NCI-H226 (cell line): ENCODE measurements around the gene MMP14.

Source experiments
- DNase-seq: peaks from one replicate; pipeline ENCODE4 v3.0.0-alpha.2; 2015

The MMP14 gene

DNA sequence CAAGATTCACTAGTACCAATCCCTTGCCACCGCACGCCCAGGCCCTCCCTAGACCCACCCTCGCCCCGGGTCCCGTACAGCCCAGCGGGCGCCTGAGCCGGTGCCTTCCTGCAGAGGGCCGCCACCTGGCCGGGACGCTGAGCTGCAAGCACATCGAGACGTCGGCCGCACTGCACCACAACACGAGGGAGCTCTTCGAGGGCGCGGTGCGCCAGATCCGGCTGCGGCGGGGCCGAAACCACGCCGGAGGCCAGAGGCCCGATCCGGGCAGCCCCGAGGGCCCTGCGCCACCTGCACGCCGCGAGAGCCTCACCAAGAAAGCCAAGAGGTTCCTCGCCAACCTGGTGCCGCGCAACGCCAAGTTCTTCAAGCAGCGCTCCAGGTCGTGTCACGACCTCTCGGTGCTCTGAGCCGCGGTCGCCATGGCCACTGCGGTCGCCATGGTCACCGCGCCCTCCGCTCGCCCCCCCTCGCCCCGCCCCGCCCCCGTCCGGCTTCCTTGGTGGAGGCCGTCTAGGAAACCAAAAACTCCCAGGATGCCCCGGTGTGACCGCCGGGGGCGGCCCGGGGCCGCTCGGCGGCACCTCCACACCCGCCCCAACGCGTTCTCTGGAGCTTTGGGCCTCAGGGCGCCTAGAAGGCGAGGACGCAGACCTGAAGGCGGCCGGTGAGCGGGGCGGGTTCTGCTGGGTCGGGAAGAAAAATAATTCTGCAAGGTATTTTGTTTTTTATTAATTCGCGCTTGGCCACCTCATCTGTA lies 50.3 kb downstream of the MMP14 start:
- no peak for DNase-seq

DNA sequence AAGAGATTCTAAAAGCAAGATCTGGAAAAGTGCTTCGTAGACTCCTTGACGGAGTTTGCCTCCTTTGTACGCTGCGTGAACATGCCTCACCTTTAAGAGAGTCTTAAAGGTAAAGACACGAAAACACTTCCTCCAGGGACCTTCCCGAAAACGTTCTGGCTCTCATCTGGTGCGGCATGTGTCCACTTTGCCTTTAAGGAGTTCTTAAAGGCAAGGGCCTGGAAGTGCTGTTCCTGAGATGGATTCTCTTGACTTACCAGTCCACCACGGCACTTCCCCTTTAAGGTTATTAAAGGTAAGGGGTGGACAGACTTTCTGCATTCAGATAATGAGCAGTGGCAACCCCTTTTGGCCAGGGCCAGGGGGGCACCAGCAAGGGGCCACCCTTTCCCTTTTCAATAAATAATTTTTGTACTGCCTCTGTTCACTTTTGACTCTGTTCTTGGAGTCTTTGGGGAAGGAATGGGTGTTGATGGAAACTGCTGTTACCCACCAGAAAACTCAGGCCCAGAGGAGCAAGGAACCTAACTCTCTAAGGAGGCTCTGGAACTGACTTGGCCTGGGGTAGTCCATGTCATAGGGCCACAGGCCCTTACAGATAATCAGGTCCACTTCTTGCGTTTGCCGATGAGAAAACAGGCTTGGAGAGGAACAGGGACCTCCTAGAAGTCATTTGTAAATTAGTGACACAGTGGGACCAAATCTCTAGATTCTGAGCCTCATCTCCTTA lies 51.0 kb downstream of the MMP14 start:
- peak; percentile 36 for DNase-seq

GRCh38 chr14:22887990-22888378 lies 51.6 kb downstream of the MMP14 start:
- no peak for DNase-seq

DNA sequence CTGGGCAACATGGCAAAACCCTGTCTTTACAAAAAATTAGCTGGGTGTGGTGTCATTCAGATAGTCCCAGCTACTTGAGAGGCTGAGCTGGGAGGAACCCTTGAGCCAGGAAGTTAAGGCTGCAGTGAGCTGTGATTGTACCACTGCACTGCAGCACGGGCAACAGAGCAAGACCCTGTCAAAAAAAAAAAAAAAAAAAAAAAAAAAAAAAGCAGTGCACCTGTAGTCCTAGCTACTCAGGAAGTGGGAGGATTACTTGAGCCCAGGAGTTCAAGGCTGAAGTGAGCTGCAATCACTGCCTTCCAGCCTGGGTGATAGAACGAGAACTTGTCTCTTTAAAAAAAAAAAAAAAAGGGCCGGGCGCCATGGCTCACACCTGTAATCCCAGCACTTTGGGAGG lies 52.3 kb downstream of the MMP14 start:
- DNase-seq = no peak

- no peak for DNase-seq
These were observed 54.0 kb downstream of the MMP14 start for GRCh38 chr14:22890416-22890815.

GRCh38 chr14:22892488-22892887 lies 56.1 kb downstream of the MMP14 start:
- no peak for DNase-seq

- DNase-seq = no peak
These were observed 57.3 kb downstream of the MMP14 start for GRCh38 chr14:22893706-22894105.

DNA sequence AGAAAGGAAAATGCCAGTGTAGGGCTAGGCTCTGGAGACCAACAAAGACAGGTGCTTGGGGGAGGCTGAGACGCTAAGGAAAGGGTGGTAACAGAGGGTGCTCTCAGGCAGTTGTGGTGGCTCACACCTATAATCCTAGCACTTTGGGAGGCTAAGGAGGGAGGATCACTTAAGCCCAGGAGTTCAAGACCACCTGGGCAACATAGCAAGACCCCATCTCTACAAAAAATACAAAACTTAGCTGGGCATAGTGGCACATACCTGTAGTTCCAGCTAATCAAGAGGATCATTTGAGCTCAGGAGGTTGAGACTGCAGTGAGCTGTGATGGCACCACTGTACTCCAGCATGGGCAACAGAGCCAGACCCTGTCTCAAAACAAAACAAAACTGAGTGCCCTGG lies 59.0 kb downstream of the MMP14 start:
- DNase-seq = no peak

DNA sequence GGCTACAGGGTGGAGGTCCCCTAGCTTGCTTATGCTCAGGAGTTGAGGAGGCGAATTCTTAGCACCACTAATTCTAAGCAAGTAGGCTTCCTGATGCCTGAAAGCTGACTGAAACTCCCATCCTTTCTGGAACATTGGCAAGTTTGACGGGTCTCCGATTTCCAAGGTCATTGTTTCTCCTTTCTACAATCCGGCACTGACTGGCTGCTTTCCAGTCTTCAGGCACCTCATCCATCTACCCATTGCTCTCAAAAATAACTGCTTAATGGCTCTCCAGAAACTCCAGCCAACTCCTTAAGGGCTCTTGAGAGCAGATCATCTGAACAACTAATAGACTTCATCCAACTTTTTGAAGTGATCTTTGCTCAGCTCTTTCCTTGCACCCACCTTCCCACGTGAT lies 60.0 kb downstream of the MMP14 start:
- no peak for DNase-seq

- no peak for DNase-seq
These were observed 60.4 kb downstream of the MMP14 start for GRCh38 chr14:22896760-22897159.

DNA sequence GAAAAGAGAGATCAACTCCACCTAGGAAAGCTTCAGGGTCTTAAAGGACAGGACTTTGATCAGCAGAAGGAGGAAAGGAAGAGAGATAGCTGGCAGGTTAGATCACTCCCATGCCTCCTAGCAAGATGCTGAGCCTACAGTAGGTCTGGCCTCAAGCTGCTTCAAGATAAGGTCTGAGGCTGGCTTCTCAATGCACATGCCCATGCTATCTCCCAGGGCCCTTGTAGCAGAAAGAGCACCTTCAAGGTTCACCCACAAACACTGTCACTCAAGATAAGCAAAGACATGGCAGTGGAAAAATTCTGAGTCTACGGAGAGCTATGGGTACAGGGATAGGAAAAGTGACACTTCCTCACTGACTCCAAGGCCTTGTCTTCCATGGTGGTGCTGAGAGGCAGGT lies 61.0 kb downstream of the MMP14 start:
- DNase-seq = no peak
